HFFc6 (cell line): ENCODE data around the gene ZDHHC16. TPM values are rescaled to one million over a fixed set of nuclear protein-coding genes. Genes with fewer than 3 reads are reported as not detected.

Source experiments
- DNase-seq: peaks from one replicate; pipeline ENCODE4 v3.0.0-alpha.2; 2018
- H3K27ac Mint-ChIP-seq: 2 replicates; pipeline ENCODE4 v1.8.0; 2020; ENCODE audit warnings: mild to moderate bottlenecking, mixed read lengths
- H3K27me3 Mint-ChIP-seq: 2 replicates; pipeline ENCODE4 v1.8.0; 2021; ENCODE audit warnings: mild to moderate bottlenecking, moderate library complexity, mixed read lengths; ENCODE audit not compliant: insufficient read depth
- H3K36me3 Mint-ChIP-seq: 2 replicates; pipeline ENCODE4 v1.8.0; 2021; ENCODE audit warnings: low read depth, mixed read lengths
- H3K4me1 Mint-ChIP-seq: 2 replicates; pipeline ENCODE4 v1.8.0; 2020; ENCODE audit warnings: low read depth, mixed read lengths
- H3K4me3 Mint-ChIP-seq: 2 replicates; pipeline ENCODE4 v1.8.0; 2020; ENCODE audit warnings: mild to moderate bottlenecking, moderate library complexity, mixed read lengths
- H3K9me3 Mint-ChIP-seq: 2 replicates; pipeline ENCODE4 v1.8.0; 2020; ENCODE audit warnings: mild to moderate bottlenecking, mixed read lengths
- long read RNA-seq: library from polyadenylated mRNA; unstranded; transcript quantifications from one replicate; pipeline ENCODE4 v2.0.0, GENCODE V29; 2019
- total RNA-seq, 6 experiments: library from RNA; stranded (reverse); fragmentation: NEBNext Ultra II Directional; extraction: Animal tissue kit (Norgen Biotek cat#: 25700); gene quantifications; 2 replicates in 1 of 6; 3 replicates in 5 of 6; pipeline ENCODE4 v1.2.3, GENCODE V29; 2021
- TF ChIP-seq, protein P1 (sequence below): fragments of 200-600 bp; sonication (generic); IDR thresholded peaks from 2 replicates; pipeline ENCODE4 v1.5.0; 2021; ENCODE audit warnings: antibody characterized with exemption, mild to moderate bottlenecking

The ZDHHC16 gene
- total RNA-seq = 10 to 100 TPM; 60.7 to 64.9 (median 63.1) TPM
- long read RNA-seq, transcript ZDHHC16-206 (11 exons, 1,798 nt) = major isoform, 56 of 148 reads
- long read RNA-seq, transcript ZDHHC16-202 (10 exons, 1,718 nt) = minor isoform, 16 of 148 reads
- long read RNA-seq, transcript ZDHHC16-207 (12 exons, 2,014 nt) = minor isoform, 13 of 148 reads
- long read RNA-seq, transcript ZDHHC16-205 (8 exons, 1,280 nt) = minor isoform, 12 of 148 reads
- long read RNA-seq, partial matches to known transcripts = 4 of 148 reads
- long read RNA-seq, other reads (novel, unspliced or antisense) = 38 of 148 reads

DNA sequence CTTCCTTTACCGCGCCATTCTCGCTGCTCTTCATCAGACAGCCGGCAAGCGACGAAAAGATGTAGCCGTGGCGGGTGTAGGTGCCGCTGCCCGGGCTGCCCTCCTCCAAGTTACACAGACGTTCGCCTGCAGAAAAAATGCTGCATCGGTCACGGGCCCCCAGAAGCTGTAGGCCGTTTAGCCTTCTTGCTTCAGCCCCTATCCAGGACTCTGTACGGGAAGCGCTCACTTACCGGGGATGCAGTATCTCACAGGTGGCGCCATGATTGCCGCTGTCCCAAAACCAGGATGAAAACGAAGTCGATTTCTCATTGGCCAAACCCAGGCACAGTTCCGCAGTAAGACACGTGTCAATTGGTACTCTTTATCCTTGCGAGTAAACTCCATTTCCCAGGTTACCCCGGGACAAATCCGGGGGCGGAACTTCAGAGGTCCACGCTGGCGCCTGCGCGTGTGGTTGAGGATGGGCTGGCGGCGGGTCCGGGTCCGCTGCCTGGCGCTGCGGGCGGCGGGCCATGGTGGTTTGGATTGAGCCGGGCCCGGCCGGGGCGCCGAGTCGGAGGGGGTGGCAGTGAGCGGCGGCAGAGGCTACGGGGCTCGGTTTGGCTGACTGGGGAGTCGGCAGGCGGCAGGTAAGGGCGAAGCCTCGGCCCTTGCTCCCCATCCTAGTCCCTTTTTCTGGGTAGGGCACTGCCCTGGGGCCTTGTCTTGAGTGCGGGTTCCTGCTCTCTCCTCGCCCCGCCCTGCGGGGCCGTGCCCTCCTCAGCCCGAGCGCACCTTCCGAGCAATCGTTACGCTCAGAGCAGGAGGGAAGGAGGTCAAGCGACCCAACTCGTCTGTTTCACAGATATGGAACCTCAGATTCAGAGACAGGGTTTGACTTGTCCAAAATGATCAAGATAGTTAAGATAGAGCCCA, at the start of gene ZDHHC16, which contains the start of gene EXOSC1:
TSS of gene ZDHHC16 (plus strand) at position 454 of the 918 bp plus-strand sequence. CDS start 5,501 bp downstream, outside the sequence.
TSS of gene EXOSC1 (minus strand) at position 285 of the 918 bp plus-strand sequence. CDS start at position 264, 21 bp downstream.
- H3K27ac Mint-ChIP-seq = peak within 1 kb of the TSS; percentile 62
- DNase-seq = peak; percentile 95
- TF ChIP-seq, protein P1, sequence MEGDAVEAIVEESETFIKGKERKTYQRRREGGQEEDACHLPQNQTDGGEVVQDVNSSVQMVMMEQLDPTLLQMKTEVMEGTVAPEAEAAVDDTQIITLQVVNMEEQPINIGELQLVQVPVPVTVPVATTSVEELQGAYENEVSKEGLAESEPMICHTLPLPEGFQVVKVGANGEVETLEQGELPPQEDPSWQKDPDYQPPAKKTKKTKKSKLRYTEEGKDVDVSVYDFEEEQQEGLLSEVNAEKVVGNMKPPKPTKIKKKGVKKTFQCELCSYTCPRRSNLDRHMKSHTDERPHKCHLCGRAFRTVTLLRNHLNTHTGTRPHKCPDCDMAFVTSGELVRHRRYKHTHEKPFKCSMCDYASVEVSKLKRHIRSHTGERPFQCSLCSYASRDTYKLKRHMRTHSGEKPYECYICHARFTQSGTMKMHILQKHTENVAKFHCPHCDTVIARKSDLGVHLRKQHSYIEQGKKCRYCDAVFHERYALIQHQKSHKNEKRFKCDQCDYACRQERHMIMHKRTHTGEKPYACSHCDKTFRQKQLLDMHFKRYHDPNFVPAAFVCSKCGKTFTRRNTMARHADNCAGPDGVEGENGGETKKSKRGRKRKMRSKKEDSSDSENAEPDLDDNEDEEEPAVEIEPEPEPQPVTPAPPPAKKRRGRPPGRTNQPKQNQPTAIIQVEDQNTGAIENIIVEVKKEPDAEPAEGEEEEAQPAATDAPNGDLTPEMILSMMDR = peak; percentile 3; the same call in 1 of the 2 replicates
- peaks cover 45% of the 10 kb centered on the region for H3K4me1 Mint-ChIP-seq
- H3K36me3 Mint-ChIP-seq = peaks cover 21% of the 10 kb centered on the region
- no peaks in the 10 kb centered on the region; the same call in 1 of the 2 replicates for H3K9me3 Mint-ChIP-seq
- H3K4me3 Mint-ChIP-seq = peak within 1 kb of the TSS; percentile 94
- H3K27me3 Mint-ChIP-seq = peaks cover 11% of the 10 kb centered on the region

DNA sequence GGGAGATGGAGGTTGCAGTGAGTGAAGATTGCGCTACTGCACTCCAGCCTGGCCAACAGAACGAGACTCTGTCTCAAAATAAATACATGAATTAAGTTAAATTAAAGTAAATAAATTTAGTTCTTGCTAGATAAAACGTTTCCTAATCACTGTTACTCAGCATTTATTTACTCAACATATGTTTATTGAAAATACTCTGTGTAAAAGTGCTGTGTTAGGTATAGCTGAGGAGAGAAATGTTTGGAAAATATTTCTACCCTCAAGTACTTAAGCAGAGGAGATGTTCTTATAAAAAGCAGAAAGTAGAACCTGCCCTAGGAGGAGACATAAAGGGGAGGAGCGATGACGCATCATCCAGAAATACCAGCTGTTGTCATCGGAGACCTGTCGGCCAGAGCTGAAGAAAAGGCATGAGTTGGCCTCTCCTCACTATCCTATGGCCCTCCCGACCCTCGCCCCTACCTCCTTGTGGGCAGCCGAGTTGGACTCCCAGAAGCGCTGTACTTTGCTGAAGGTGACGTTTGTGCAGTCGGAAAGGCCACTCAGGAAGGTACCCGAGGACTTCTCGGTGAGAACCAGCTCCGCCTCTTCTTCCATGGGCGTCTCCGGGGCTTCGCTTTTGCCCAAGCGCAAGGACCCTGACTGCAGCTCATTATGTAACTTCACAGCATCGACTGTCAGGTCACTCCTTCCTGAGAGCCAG, 46.0 kb upstream of the ZDHHC16 start:
- Mint-ChIP-seq H3K9me3 (no peaks in the 10 kb centered on the region), H3K27ac (peak overlapping the region; percentile 96), H3K36me3 (peaks cover 7% of the 10 kb centered on the region; the same call in 1 of the 2 replicates), H3K27me3 (peaks cover 1% of the 10 kb centered on the region), H3K4me1 (no peaks in the 10 kb centered on the region), H3K4me3 (peak overlapping the region; percentile 94)
- TF ChIP-seq, protein P1 = no peak
- DNase-seq = peak; percentile 68

DNA sequence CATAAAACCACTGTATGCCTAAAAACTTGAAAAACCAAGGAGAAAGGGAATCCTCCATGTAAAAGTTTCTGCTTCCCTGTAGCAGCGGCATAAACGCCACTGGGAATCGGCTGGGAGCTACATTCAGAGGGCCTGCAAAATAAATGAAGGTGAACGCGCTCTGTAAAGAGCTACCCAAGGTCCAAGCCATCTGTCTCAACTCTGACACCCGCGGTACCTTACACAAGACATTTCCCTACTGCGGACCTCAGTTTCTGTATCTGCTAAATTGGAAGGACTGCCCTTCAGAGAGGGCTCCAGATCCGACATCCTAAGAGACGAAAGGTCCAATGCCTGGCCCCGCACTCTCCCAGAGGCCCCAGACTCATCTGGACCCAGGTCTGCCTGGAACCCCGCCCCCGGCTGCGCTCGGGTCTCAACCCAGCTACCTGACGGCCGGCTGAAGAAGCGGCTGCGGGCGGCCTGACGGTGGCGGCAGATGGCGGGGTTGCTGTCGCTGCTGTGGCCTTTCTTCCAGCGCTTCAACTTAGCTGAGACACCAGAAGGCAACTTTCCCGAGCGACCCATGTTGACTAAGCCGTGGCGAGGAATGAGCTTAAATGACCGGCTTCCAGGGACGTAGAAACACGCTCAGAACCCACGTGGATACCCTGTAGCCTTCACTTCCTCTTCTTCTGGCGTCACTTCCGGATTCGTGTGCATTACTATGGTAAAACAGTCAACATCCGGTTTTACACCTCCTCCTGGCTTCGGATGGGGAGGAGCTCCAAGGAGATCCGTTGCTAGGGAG, 45.1 kb upstream of the ZDHHC16 start, which contains the start of gene RRP12:
TSS of gene RRP12 (minus strand) at position 676 of the 790 bp plus-strand sequence. CDS start at position 567, 109 bp downstream.
- Mint-ChIP-seq H3K4me3 (peak within 1 kb of the TSS; percentile 94), H3K27ac (peak within 1 kb of the TSS; percentile 96), H3K4me1 (no peaks in the 10 kb centered on the region), H3K9me3 (no peaks in the 10 kb centered on the region), H3K36me3 (peaks cover 6% of the 10 kb centered on the region; the same call in 1 of the 2 replicates), H3K27me3 (peaks cover 1% of the 10 kb centered on the region)
- DNase-seq = peak; percentile 99
- TF ChIP-seq, protein P1 = peak; percentile 34; the same call in 1 of the 2 replicates

DNA sequence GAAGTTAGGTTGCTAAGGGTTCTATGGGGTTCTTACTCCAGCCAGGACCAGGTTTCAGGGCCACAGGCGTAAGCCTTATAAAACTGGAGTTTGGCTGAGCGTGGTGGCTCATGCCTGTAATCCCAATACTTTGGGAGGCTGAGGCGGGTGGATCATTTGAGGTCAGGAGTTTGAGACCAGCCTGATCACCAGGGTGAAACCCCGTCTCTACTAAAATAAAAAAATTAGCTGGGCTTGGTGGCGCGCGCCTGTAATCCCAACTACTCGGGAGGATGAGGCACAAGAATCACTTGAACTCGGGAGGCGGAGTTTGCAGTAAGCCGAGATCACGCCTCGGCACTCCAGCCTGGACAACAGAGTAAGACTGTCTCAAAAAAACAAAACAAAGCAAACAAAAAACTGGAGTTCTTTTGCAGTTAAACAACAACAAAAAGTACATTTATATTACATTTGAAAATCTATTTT, 44.5 kb upstream of the ZDHHC16 start:
- peak overlapping the region; percentile 94 for H3K4me3 Mint-ChIP-seq
- peaks cover 1% of the 10 kb centered on the region for H3K27me3 Mint-ChIP-seq
- H3K36me3 Mint-ChIP-seq = 0 out of 2 replicates have a peak, but pooled peaks cover under 1% of the 10 kb centered on the region
- peak overlapping the region; percentile 96 for H3K27ac Mint-ChIP-seq
- no peak for DNase-seq
- no peaks in the 10 kb centered on the region for H3K9me3 Mint-ChIP-seq
- no peaks in the 10 kb centered on the region for H3K4me1 Mint-ChIP-seq
- TF ChIP-seq, protein P1 = no peak
